CMK (cell line): Measurements from ENCODE around the gene AP5S1.
"Not testable (repeated sequence)": the region's sequence is repeated elsewhere in the genome, so short reads cannot be mapped to it uniquely, and the experiment has no call there.

Experiments used
- DNase-seq: peaks from one replicate; pipeline ENCODE4 v3.0.0-alpha.2; 2010; ENCODE audit warnings: low read depth

AP5S1 gene

GRCh38 chr20:3789201-3789600, 31.1 kb upstream of the AP5S1 start:
- DNase-seq: not testable (repeated sequence)

- not testable (repeated sequence) for DNase-seq
These were observed 26.2 kb upstream of the AP5S1 start for GRCh38 chr20:3794168-3794567.

GRCh38 chr20:3794701-3795420, 25.5 kb upstream of the AP5S1 start:
- DNase-seq: no peak

- DNase-seq: peak; percentile 77
These were observed 24.6 kb upstream of the AP5S1 start, which contains the start of gene CDC25B for GRCh38 chr20:3795511-3796468. TSS of gene CDC25B (plus strand) at chr20:3796310. CDS start at chr20:3796532, 222 bp downstream.

DNA sequence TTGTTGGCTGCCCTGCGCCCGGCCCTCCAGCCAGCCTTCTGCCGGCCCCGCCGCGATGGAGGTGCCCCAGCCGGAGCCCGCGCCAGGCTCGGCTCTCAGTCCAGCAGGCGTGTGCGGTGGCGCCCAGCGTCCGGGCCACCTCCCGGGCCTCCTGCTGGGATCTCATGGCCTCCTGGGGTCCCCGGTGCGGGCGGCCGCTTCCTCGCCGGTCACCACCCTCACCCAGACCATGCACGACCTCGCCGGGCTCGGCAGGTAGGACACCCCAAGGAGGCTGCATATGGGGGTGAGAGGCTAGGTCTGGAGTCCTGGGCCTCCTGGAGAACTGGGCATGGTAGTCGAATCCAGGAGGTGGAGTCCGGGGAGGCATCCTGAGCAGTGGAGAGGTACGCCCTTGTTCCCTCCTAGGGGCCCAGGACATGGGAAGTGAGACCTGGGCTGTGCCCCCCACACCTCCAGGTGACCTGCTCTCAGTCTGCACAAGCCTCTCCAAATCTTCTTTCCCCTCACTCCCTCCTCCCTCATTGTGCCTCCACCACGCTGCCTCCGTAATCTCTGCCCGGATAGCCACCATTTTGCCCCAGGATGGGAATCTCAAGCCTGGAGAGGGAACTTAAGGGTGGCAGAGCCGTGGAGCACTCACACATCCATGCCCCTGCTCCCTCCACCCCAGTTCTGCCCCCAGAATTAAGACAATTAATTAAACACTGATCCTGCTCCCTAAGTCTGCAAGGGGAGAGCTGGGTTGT, 23.7 kb upstream of the AP5S1 start:
- DNase-seq: no peak

GRCh38 chr20:3797226-3797545, 23.2 kb upstream of the AP5S1 start:
- DNase-seq: no peak

DNA sequence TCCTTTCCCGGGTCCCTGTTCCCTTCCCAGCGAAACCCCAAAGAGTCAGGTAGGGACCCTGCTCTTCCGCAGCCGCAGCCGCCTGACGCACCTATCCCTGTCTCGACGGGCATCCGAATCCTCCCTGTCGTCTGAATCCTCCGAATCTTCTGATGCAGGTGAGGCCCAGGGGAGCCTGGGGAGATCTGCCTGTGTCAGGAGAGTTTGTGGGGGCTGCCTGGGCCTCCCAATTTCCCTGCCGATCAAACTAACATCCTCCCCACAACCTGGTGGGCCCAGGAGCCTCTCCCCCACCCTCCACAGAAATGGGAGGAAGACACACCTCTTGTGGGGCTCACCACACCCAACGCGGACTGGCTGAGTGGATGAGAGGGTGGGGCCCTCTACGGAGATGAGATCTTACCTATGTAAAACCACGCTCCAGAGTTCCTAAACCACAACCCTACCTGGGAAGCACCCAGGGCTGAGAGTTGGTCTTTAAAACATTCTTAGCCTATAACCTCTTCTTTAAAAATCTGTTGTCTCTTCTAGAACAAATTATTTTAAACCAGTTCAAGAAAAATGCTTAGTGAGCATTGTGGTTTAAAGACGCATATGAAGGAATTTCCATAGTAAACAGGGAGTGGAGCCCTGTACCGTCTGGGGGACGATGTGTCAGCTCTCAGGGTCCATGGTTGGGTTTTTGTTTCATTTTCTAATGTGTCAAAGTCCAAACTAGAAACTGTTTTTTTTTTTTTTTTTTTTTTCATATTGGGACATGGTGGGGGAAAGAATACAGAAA, 22.6 kb upstream of the AP5S1 start:
- DNase-seq: no peak

DNA sequence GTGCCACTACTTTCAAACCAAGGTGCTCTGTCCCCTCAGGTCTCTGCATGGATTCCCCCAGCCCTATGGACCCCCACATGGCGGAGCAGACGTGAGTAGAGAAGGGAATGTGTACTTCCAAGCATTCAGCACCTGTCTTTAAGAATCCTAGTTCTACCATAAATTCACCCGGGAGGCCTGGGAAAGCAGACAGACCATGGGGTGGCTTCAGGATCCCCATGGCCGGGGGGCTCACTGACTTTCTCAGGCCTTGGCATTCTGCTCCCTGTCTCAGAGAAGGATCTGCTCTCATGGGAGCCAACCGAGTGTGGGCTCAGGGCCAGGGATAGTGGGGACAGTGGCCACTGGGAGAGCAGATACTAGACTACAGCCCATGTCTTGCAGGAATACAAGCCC, 22.0 kb upstream of the AP5S1 start:
- no peak for DNase-seq

- no peak for DNase-seq
These were observed 21.5 kb upstream of the AP5S1 start for GRCh38 chr20:3798908-3799248.

- DNase-seq: no peak
These were observed 20.0 kb upstream of the AP5S1 start for GRCh38 chr20:3800256-3800877.

DNA sequence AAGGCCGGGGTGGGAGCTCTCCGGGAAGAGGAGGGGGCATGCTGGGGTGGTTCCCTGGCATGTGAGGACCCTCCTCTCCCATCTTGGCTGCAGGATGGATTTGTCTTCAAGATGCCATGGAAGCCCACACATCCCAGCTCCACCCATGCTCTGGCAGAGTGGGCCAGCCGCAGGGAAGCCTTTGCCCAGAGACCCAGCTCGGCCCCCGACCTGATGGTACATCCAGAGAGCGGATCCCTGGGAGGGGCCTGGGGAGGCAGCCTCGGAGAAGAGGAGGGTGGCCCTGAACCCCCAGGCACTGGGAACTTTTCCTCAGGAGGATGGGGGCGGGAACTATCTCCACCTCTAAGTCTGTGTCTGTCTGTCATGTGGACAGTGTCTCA, 19.5 kb upstream of the AP5S1 start:
- no peak for DNase-seq

GRCh38 chr20:3801299-3801698, 19.0 kb upstream of the AP5S1 start:
- DNase-seq: no peak

DNA sequence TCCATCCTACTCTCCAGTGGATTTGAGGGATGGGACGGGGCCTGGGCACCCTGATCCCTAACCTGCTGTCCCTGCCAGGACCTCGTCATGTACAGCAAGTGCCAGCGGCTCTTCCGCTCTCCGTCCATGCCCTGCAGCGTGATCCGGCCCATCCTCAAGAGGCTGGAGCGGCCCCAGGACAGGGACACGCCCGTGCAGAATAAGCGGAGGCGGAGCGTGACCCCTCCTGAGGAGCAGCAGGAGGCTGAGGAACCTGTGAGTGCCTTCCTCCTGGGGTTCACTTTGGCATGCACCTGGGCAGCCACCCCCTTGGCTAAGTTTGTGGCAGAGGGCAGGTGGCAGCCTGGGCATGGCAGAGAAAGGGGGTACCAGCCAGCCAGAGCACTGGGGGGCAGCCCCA, 18.5 kb upstream of the AP5S1 start:
- no peak for DNase-seq

- DNase-seq: no peak
These were observed 17.7 kb upstream of the AP5S1 start for GRCh38 chr20:3802524-3803239.

DNA sequence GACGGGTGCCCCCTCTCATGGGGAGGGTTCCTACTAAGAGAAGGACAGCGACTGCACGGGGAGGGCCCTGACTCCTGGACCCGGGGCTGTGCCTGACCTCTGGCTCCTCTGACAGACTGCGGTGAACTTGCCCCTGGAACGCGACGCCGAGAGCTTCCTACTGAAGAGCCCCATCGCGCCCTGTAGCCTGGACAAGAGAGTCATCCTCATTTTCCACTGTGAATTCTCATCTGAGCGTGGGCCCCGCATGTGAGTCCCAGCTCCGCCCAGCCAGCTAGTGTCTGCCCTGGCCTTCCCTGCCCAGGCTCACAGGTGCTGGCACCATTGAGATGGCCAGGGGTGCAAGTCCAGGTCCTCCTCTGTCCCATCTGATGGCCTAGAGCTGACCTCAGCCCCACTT, 17.1 kb upstream of the AP5S1 start:
- DNase-seq: no peak

DNA sequence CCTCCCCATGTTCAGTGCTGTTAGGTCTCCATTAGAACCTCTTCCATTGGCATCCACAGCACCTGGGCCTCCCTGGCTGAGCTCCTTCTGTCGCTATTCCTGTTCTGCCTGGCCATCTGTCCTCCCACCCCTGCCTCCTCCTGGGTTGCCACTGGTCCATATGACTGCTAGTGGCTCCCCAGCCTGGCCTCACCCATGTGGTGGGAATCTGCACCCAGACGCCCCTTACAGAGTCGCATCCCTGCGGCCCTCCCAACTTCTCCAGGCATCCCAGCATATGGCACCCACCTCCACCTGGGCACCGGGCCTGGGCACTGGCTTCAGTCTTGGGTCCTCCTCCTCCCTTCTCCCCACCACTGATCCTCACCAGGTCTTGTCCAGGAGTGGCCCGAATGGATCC, 16.5 kb upstream of the AP5S1 start:
- DNase-seq: no peak

GRCh38 chr20:3804254-3804751, 16.0 kb upstream of the AP5S1 start:
- DNase-seq: no peak

- DNase-seq: no peak
These were observed 15.6 kb upstream of the AP5S1 start for GRCh38 chr20:3804781-3805180.

DNA sequence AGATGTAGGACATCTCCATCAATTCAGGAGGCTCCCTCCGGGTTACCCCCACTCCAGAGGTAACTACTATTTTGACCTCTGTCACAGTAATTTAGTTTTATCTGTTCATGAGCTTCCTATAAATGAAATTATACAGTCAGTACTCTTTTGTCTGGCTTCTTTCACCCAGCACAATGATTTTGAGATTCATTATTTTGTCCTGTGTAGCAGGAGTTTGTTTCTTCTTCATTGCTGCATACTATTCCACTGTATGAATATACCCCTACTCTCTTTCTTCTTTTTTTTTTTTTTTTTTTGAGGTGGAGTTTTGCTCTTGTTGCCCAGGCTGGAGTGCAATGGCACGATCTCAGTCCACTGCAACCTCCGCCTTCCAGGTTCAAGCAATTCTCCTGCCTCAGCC, 11.8 kb upstream of the AP5S1 start:
- no peak for DNase-seq

DNA sequence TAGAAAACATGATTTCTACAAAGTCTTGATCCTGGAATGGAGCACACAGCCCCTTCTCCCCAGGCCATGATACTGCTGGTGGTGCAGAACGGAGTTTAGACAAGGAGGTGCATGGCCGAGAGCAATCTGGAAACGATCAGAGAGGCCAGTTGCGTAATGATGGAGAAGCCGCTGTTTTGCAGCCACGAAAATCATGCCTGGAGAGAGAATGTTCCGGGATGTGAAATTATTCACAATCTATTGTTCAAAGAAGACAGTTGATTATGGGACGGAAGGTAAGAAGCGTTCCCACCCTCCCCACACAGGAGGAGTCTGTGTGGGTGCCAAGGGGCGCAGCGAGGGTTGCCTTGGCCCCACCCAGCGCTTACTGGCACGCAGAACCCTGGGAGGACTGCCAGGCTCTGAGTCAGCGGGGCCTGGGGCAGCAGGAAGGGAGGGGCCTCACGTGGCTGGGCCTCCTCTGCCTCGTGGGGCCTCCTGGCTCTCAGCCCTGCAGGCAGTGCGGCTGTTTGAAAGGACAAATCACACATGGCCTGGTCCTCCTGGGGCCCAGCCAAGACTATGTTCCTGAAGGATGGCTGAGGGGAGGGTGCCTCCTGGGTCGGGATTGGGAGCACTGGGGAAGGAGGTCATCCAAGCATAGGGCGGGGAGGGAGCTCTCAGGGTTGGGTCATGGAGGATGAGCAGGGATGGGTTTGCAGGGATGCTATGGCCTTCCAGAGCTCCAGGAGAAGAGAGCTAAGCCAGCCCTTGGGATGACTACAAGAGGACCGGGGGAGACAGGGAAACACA, 8.7 kb upstream of the AP5S1 start:
- DNase-seq: peak; percentile 72
